ENCODE results near the gene ODC1.

ODC1 gene

DNA sequence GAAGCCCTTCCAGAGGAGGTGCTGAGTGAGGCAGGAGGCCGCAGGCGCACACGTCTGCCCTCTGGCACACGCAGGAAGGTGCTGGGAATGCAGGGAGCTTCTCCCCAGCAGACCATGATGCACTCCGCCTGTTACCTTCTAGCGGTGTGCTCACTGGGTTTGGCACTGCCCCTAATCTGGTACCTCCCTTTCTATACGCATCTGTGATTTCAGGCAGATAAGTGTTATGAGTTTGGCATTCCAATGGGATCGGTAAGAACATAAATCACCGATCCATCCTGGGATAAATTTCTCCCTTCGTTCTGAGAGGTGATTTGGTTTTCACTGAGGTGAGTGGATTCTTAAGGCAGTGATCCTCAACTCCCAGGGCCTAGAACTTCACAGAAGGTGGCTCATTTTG is 34.6 kb downstream of the ODC1 start:
- no peak for DNase-seq

DNA sequence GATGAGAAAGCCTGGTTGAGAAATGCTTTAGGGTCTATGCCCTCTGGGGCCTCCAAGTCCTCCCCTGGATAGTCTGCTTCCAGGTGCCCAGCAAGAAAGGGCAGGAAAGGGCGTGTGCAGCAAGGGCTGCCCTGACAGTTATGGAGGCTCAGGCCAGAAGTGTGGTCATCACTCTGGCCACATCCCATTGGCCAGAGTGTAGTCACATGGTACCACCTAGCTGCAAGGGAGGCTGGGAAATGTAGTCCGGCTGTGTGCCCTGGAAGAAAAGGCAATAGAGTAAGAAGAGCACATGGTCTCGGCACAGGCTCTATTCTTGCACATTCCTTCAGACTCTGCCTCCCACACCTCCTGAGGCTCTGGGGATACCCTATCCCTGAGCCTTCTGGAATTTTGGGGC is 35.7 kb downstream of the ODC1 start:
- peak; percentile 35 for DNase-seq

DNA sequence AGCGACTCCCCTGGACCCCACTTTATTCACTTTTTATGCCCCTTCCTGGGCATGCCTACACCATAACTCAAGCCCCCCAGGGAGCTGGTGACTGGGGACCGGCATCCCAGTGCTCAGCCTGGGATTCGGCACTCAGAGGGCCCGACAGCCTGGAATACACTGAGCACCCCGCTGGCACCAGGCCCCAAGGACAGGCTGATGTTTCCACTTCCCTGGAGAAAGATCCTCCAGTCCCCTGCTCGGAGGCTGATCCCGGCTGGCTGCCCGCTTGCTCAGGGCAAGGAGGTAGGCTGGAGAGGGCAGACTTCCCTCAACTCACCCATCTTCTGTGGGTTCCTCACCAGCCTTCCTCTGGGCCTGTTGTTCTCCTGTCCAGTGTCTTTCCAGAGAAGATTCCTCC is 36.6 kb downstream of the ODC1 start:
- DNase-seq, result no peak

DNA sequence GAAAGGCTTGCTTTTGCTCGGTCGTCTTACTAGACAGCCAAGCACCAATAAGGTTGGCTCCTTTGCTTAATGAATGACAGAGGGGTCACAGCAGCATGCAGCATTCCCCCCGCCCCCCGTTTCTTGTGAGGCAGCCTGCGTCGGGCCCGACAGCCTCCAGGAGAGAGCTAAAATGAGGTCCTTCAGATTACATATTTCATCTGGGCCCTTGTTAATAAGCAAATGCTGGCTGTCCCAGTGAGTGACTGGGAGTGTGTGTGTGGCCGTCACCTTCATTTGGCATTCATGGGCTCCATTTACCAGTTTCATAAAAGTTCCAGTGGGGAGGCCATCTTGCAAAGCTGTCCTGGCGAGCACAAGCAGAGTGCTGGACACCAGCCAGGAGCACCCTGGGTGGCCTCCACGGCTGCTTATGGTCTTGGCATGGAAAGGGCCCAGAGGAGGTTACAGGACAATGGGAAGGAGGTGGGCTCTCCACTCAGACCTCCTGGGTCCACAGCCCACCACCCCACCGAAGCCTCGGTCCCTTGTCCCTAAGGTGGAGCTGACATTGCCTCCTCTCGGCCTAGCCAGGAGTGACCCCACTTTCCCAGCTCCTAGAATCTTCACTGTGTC is 37.2 kb downstream of the ODC1 start:
- DNase-seq, result no peak

DNA sequence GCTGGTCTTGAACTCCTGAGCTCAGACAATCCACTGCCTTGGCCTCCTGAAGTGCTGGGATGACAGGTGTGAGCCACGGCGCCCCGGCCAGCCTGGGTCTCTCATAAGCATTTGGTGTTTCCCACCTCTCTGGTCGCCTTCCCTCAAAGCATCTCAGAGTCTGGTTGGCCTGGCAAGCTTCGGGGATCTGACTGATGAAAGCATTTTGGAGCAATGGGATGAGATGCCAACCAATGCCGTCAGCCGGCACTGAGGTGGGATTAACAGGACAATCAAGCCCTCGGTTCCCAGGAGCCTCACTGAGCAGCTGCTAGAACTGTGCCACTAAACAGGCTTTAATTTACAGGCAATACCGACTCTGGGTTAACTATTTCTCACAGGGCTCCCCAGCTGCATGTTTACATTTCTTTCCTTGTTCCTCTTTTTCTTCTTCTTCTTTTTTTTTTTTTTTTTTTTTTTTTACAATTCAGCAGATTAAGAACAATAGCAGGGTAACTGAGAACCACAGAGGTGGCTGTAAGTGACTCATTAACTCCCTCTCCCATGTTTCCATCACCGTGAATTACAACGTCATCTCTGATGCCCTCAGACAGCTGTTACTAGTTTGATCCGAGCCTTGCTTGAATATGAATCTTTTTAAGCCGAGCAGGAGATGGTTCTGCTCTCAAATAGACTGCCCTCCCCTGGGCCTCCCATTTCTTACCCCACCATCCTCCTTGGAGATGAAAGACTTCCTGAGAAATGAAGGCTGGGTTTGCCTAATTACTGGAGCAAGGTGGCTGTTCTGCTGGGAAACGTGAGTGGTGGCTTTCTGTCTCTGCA is 37.9 kb downstream of the ODC1 start:
- DNase-seq, result no peak

DNA sequence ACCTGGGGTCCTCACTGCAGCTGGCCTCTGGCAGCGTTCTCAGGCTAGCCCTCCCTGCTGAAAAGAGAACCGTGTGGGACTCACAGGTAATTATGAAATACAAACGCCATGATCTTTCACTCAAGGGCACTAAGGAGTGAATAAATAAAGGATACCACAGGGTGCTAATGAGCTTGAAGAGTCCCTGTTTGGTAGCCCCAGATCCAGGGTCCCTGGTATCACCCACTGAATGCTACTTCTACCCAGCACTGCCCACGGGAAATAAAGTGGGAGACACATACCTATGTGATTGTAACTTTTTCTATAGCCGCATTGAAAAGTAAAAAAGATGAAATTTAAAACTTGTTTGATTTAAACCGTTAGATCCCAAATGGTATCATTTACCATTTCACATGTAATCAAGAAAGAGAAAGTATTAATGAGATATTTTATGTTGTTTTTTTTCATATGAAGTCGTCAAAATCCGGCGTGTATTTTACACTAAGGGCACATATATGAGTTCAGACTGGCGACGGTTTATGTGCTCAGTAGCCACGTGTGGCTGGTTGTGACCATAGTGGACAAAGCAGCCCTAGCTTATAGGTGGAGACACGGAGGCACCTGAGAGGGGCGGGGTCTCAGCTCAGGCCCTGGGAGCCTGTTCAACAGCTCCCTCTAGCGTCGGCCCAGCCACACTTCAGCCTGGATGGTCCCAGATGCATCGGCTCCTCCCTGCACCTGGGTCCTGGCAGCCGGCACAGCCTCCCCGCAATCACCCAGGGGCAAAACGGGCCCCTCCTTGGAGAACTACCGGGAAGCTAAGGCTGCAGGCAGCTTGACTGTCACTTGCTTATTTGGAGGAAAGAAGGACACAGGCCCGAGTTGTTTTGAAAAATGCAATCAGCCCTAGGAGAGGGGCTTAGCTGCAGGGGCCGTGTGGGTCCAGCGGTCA is 39.2 kb downstream of the ODC1 start:
- peak; percentile 86 for DNase-seq

DNA sequence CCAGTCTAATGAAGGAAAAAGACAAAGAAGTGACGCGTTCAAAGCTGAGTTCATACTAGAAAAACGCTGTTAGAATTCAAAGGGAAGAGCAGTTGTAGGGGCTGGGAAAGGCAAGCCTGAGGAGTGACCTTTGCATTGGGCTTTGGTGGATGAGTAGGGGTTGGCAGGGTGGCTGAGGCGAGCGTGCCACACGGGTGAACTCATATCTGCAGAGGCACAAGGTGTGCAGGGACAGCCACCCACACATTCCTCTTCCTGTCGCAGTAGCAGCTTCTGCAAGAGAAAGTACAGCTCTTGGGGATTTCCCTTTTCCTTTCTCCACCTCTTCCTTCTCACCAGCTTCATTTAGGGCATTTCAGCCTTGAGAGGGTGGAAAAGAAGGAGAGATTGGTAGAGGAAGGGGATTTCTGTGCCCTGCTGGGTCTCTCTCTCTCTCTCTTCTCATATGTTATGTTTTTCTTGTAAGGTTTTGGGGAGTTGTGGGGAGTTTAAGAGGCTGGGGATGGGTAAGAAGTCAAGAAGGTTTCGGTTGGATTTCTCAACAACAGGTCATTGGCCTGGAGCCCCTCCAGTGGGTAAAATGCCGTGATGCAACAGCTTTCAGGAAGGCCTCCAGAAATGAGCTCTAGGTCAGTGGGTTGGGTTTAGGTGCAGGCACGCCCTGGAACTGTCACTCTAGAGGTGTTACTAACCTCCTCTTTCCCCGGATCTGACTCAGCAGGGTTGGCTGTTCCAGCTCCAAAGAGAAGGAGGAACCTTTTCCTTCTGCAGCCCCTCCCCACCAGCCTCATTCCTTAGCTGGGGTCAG is 40.1 kb downstream of the ODC1 start:
- peak; percentile 59 for DNase-seq

DNA sequence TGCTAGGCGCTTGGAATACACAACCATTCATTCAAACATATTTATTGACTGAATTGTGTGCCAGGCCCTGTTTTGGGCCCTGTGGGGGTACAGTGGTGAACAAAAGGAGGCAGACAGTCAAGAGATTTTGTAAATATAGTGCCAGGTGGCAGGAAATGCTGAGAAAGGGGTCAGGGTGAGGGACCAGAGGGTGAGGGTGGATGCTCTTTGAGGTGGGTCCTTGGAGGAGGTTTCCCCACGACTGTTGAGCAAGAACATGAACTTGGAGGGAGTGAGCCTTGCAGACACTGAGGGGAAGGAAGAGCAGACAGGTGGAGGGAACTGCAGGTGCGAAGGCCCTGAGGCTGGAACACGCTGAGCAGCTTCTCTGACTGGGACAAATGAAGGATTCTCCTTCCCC is 40.7 kb downstream of the ODC1 start:
- DNase-seq, result no peak

DNA sequence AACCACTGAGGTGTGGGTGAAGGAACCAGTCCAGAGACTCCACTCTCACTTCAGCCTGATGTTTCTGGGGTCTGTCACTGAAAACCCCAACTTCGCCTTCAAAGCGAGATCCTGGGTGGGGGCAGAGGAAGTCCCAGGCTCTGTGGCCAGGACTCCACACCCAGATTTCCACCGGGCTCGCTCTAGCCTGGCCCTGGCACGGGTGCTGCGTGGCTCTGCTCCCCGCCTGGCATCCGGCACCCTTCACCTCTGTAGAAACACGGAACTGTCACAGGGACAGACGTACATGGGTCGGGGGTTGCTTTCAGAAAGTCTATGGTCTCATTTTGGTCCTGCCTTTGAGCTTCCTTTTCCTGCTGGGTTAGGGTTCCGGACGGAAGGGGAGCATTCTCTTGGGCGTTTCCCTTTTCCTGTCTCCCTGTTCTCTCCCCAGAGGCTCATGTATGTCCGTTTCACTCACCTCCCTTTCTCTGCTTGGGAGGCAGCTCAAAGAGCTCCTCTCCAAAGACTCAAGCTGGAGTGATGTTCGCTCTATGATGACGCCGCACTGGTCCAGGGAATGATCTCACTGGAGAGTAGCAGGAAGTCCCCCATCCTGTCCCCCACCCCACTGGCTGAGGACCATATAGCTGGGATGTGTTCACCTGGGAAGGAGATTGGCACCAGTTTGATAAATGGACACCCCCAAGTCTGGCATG is 41.5 kb downstream of the ODC1 start:
- DNase-seq, result no peak

DNA sequence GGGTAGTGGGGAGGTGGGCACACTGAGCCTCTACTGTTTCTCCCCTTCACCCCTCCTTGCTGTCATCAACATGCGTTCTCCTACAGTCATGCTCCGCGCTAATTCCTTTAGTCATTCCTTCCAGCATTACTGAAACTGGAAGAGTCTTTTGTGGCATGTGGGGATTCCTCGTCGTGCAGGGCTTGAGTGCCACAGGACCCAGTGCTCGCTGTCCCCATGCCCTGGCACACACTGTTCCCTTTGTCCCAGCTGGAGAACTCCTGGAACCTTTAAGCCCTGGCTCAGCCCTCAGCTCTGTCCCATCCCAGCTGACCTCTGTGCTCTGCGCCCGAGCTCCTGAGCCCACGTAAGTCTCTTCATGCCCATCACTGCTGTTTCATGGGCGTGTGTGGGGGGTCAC is 42.1 kb downstream of the ODC1 start:
- no peak for DNase-seq

DNA sequence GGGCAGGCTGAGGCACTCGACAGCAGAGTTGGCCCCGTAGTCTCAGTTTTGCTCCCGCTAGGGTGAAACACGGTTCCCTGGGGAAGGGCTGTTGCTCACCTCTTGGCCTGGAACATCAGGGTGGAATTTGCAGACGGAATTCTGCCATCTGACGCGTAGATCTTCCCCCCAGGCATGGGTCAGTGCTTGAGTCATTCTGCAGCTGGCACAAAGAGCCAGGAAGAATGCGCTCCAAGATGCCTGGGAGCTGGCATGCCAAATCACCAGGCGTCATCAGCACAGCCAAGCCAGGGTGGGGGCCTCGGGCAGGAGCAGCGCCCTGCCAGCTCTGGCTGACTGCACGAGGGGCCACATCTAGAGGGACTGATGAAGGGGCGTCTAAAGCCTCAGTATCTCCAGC is 42.7 kb downstream of the ODC1 start:
- no peak for DNase-seq

DNA sequence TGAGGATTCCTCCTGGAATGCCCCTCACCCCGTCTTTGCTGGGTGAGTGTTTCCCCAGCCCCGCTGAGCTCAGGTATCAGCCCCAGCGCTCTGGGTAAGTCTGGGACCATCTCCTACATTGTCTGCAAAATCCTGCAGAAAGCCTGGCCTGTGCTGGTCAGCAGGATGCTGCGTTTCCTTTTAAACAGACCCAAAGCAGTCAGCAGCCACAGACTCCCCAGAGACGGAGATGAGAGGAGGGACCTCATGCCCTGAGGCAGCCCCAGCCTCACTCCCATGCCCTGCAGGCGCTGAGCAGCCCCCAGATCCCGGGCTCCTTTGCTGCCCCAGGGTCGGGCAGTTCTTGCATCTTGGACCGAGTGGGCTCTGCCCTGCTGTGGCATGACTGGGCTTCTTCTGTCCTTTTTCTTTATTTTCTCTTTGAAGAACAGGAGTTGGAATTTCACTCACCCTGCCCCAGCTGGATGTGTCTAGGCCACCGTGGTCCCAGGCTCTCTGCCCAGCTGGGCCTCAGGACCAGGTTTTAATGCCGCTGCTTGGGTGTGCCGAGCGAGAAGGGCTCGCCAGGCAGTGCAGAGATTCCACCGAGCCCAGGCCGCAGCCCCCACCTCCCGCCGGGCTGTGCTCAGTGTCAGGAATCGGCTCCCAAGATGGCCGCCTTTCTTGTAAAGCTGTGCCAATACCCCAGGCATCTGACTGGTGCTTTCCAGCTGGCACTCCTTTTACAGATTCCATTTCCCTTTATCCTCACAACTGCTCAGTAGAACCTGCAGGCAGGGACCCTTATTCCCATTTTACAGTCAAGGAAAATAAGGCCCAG is 43.6 kb downstream of the ODC1 start:
- DNase-seq, result no peak

DNA sequence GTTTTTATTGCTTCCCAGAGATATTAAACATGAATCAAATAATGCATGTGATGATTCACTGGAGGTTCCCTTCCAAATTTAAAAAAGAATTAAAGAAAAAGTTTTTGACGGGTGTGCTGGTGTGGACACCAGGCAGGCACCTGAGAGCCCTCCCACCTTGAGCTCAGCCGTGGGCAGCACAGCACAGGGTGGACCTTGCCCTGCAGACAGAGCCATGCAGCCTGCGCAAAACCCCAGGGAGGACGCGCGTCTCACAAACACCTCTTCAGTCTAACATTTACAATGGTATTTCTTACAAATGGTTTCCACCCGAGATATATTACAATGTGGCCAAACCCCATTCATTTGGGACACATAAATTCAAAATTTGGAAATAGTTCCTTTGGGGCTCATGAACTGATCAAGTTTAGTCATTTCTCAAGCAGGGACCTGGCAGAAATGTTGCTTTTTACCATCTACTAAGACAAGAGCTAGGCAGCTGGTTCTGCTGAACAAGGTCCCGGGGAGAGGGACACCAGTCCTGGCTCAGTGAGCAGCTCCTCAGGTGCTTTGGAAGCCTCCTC is 45.4 kb downstream of the ODC1 start:
- DNase-seq, result no peak

DNA sequence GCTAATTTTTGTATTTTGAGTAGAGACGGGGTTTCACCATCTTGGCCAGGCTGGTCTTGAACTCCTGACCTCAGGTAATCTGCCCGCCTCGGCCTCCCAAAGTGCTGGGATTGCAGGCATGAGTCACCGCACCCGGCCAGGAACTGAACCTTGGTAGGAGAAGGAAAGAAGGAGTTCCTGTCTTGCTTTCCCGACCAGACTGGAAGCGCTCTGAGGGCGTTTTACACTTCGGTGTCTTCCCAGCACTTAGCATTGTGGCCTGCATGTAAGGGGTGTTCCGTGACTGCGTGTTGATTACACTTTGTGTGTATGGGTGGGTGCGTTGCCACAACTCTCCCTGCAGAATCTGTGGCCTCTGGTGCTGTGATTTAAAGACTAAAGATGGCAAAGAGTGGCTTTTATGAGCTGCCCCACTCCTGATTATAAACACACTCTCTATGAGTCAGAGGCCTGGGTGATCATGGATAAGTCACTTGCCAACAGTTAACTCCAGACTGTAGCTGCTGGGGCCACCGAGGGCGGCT is 46.0 kb downstream of the ODC1 start:
- no peak for DNase-seq

DNA sequence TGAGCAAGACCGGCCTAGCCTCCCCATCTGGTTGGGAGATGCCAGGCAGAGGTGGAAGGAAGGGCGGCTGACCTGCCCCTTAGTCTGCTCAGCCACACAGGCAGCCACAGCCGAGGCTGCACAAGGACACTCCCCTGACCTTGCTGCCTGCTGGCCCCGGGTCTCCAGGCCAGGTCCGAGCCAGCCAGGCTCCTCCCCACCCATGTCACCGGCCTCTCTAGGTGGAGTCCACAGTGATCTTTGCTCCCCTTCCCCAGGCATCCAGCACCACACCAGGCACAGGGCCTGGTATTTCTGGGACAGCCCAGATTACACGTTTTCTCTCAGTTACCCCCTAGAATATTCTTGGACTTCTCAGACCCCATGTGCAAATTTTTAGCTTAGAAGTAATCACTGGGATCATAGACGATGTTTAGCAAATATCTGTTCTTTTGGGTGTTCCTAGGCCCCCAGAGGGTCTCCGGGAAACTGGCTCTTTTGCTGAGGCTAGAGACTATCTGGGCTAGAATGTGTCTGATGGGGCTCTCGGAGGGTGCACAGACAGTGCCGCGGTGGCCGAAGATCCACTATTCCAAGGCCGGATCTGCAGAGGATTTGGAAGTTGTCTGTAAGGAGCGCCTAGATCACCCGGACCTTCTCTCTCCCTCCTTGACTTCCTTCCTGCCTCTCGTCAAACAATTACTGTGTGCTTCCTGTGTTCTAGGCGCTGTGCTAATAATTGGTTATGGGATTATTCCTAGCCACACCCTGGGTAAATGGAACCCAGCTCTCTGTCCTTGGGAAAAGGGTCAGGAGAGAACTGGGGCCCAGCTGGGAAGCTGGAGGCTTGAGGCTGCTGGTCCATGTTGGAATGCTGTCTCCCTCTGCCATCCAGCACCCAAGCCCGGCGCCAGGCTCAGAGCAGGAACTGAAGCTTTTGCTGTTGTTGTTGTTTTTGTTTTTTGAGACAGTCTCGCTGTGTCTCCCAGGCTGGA is 46.9 kb downstream of the ODC1 start:
- no peak for DNase-seq

DNA sequence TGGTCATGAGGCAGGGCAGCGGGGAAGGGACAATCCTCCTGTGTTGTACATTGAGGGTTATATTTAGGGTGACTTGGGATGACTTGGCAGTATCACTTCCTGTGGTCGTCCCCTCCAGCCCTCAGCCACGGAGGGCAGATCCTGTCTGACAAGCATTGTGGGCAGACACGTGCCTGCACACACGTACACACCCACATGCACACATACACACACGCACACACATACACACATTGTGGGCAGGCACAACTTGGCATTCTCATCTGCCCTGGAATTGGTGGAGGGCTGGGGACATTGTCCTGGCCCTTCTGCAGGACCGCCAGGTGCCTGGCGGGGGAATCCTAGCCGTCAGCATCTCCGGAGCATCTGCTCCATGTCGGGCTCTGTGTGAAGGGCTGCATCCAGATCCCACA is 47.6 kb downstream of the ODC1 start:
- DNase-seq, result peak; percentile 31

DNA sequence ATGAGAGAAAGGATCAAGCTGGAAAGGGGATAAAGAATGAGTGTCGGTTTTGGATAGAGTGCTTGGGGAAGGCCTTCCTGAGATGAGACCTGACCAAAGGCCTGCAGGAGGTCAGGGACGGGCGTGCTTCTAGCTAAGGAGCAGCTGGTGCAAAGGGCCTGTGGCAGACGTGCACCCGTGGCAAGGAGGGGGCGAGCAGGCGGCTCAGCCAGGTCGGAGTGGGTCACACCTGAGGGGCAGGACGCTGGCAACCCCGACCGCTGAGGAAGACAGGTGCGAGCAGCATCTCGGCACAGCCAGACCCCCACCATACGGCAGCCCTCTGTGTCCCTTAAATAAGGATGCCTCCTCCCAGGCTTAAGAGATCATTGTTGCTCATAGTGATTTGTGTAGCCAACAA is 48.1 kb downstream of the ODC1 start:
- no peak for DNase-seq

DNA sequence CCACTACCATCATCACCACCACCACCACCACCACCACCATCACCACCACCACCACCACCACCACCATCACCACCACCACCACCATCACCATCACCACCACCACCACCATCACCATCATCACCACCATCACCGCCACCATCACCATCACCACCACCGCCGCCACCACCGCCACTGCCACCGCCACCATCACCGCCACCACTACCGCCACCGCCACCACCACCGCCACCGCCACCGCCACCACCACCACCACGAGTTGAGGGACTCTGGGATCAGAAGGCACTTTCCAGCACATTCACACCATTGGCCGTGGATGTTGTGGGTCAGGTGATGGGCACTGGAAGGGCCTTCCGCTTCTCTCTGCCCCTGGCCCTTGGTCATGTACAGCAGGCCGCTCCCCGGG is 48.8 kb downstream of the ODC1 start:
- no peak for DNase-seq

DNA sequence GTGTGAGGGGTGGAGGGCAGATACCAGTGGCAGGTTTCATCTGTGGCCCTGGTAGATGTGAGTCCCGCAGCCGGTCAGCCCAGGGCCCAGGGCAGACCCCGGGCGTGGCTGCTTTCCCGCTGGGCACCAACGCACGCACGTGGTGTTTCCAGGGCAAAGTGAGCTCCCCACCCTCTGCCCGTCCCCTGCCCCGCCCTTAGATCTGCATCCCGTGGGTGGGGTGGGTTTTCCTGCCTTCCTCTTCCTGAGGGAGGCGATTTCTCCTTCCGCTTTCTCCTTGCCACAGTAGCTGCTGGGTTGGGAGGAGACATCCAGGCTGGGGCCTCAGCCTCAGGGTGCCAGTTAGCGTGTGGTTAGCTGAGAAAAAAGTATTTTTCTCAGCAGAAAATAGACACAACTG is 49.6 kb downstream of the ODC1 start:
- DNase-seq, result no peak

All from CD4-positive, alpha-beta T cell treated with Interleukin-17A for 1 hour (primary cell).